ENCODE results near the gene KAZN. TPM values are rescaled to one million over a fixed set of nuclear protein-coding genes. Genes with fewer than 3 reads are reported as not detected.

The KAZN gene
- total RNA-seq, 1 experiment from 2014 or later = 2.4 TPM

DNA sequence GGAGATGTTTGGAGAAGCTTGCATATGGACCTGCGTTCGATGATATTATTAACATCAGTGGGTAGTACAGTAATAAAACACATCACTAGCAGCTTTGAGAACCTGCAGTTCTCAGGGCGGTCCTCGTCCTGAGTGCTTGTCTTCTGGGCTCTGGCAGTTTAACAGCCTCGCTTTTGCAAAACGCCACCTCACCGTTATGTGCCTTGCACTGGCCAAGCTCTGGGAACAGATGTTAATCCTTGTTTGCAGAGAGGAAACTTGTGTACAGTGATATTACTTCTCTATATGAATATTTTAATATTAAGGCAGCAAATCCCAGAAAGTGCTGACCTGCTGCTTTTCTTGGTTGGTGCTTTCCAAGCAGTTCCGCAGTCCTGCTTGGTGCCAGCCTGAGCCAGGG, 387.7 kb downstream of the KAZN start:
- no peaks in the 10 kb centered on the region for H3K9me3 Mint-ChIP-seq (ENCODE audit: unreplicated experiment)
- H3K27me3 Mint-ChIP-seq (ENCODE audit: insufficient read depth, unreplicated experiment) = no peaks in the 10 kb centered on the region
- no peak overlapping the region for H3K4me3 ChIP-seq (ENCODE audit: low read depth, low read length)
- H3K36me3 ChIP-seq (ENCODE audit: control insufficient read depth, insufficient read depth, low read length) = no peaks in the 10 kb centered on the region
- ChIA-PET CTCF (no interaction called here), POLR2A (no interaction called here)
- TF ChIP-seq, protein P1, sequence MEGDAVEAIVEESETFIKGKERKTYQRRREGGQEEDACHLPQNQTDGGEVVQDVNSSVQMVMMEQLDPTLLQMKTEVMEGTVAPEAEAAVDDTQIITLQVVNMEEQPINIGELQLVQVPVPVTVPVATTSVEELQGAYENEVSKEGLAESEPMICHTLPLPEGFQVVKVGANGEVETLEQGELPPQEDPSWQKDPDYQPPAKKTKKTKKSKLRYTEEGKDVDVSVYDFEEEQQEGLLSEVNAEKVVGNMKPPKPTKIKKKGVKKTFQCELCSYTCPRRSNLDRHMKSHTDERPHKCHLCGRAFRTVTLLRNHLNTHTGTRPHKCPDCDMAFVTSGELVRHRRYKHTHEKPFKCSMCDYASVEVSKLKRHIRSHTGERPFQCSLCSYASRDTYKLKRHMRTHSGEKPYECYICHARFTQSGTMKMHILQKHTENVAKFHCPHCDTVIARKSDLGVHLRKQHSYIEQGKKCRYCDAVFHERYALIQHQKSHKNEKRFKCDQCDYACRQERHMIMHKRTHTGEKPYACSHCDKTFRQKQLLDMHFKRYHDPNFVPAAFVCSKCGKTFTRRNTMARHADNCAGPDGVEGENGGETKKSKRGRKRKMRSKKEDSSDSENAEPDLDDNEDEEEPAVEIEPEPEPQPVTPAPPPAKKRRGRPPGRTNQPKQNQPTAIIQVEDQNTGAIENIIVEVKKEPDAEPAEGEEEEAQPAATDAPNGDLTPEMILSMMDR (IDR thresholded peaks at IDR 0.05; ENCODE audit: insufficient read depth in 1 of 2, low read depth in 1 of 2, low read length in 1 of 2, severe bottlenecking in 1 of 2, unreplicated experiment in 1 of 2) = no peak
- no TSS peak for BruUV-seq (replicated peaks)
- no peaks in the 10 kb centered on the region for H3K4me1 Mint-ChIP-seq (ENCODE audit: low read depth, unreplicated experiment)
- H3K4me3 Mint-ChIP-seq (ENCODE audit: unreplicated experiment) = no peak overlapping the region
- no peaks in the 10 kb centered on the region for H3K4me1 ChIP-seq
- H3K9me3 ChIP-seq = no peaks in the 10 kb centered on the region
- intact Hi-C loops (cut with micrococcal nuclease; ENCODE audit: unreplicated experiment) = no loop called here
- no peaks in the 10 kb centered on the region for H3K36me3 Mint-ChIP-seq (ENCODE audit: insufficient read depth, unreplicated experiment)
- no peaks in the 10 kb centered on the region for H3K27me3 ChIP-seq (replicated peaks; ENCODE audit: control insufficient read depth, insufficient read depth, low read length)
- no peak for DNase-seq
- H3K27ac Mint-ChIP-seq (ENCODE audit: unreplicated experiment) = no peak overlapping the region

DNA sequence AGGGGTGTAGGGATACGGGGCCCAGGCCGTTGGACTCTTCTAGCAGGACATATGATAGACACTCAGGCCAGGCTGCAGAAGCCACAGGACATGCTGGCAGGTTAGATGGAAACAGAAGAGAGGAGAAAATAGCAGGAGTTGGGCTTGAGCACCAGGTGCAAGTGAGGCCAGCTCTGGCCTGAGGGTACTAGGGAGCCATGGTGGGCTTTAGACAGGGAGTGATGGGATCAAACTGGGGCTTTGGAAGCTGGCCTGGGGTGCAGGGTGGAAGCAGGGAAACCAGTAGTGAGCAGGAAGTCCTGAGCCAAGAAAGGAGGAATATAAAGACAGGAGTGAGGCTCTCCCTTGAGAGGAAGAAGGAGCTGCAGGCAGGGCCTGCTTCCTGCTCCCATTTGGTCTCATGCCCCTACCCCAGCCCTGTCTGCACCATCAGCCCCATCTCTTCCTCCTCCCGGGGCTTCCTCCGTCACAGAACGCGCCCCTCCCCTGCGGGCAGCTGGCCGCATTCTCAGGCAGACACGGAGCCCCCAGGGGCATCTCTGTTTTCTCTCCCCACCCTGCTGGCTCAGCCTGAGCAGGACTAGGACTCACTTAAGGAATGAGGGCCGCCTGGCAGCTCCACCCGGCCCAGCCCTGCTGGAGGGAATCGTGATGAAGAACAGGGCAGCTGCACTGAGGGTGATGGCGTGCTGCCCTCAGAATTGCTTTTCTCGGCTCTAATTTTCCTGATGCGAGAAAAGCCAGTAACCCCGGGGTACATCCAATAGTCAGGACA, 389.5 kb downstream of the KAZN start:
- Histone ChIP-seq H3K27me3 (replicated peaks; ENCODE audit: control insufficient read depth, insufficient read depth, low read length) (no peaks in the 10 kb centered on the region), H3K36me3 (ENCODE audit: control insufficient read depth, insufficient read depth, low read length) (no peaks in the 10 kb centered on the region), H3K4me3 (ENCODE audit: low read depth, low read length) (no peak overlapping the region), H3K4me1 (no peaks in the 10 kb centered on the region), H3K9me3 (no peaks in the 10 kb centered on the region)
- CTCF ChIA-PET = no interaction called here
- DNase-seq = no peak
- no peaks in the 10 kb centered on the region for H3K36me3 Mint-ChIP-seq (ENCODE audit: insufficient read depth, unreplicated experiment)
- no peaks in the 10 kb centered on the region for H3K27me3 Mint-ChIP-seq (ENCODE audit: insufficient read depth, unreplicated experiment)
- H3K27ac Mint-ChIP-seq (ENCODE audit: unreplicated experiment) = no peak overlapping the region
- POLR2A ChIA-PET = no interaction called here
- BruUV-seq (replicated peaks) = no TSS peak
- no peaks in the 10 kb centered on the region for H3K4me1 Mint-ChIP-seq (ENCODE audit: low read depth, unreplicated experiment)
- TF ChIP-seq, protein P1 (IDR thresholded peaks at IDR 0.05; ENCODE audit: insufficient read depth in 1 of 2, low read depth in 1 of 2, low read length in 1 of 2, severe bottlenecking in 1 of 2, unreplicated experiment in 1 of 2) = no peak
- intact Hi-C loops (cut with micrococcal nuclease; ENCODE audit: unreplicated experiment) = no loop called here
- no peak overlapping the region for H3K4me3 Mint-ChIP-seq (ENCODE audit: unreplicated experiment)
- H3K9me3 Mint-ChIP-seq (ENCODE audit: unreplicated experiment) = no peaks in the 10 kb centered on the region

DNA sequence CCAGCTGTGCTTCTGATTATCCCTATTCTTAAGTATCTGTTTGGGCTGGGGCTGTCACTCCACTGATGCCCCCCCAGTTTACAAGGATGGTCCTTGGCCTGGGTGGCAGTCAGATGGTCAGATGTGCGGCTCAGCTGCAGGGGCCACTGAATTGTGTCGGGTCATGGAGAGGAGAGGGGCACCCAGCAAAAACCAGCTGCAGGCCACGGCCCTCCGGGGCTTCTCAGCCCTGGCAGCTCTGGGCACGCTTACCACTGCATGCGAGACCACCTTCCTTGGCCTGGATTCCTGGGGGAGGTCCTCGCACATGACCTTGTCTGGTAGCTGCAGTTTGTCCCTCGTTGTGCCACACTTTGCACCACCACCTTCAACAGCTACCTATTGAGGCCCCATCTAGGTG, 390.2 kb downstream of the KAZN start:
- Histone ChIP-seq H3K4me1 (no peaks in the 10 kb centered on the region), H3K36me3 (ENCODE audit: control insufficient read depth, insufficient read depth, low read length) (no peaks in the 10 kb centered on the region), H3K9me3 (no peaks in the 10 kb centered on the region), H3K27me3 (replicated peaks; ENCODE audit: control insufficient read depth, insufficient read depth, low read length) (no peaks in the 10 kb centered on the region), H3K4me3 (ENCODE audit: low read depth, low read length) (no peak overlapping the region)
- Mint-ChIP-seq H3K4me3 (ENCODE audit: unreplicated experiment) (no peak overlapping the region), H3K36me3 (ENCODE audit: insufficient read depth, unreplicated experiment) (no peaks in the 10 kb centered on the region), H3K27ac (ENCODE audit: unreplicated experiment) (no peak overlapping the region), H3K4me1 (ENCODE audit: low read depth, unreplicated experiment) (no peaks in the 10 kb centered on the region), H3K27me3 (ENCODE audit: insufficient read depth, unreplicated experiment) (no peaks in the 10 kb centered on the region), H3K9me3 (ENCODE audit: unreplicated experiment) (no peaks in the 10 kb centered on the region)
- POLR2A ChIA-PET = no interaction called here
- DNase-seq = no peak
- BruUV-seq (replicated peaks) = no TSS peak
- TF ChIP-seq, protein P1 (IDR thresholded peaks at IDR 0.05; ENCODE audit: insufficient read depth in 1 of 2, low read depth in 1 of 2, low read length in 1 of 2, severe bottlenecking in 1 of 2, unreplicated experiment in 1 of 2) = no peak
- CTCF ChIA-PET = no interaction called here
- intact Hi-C loops (cut with micrococcal nuclease; ENCODE audit: unreplicated experiment) = no loop called here

All from Caco-2 (cell line).